Ectodermal cell (in vitro differentiated cells): Measurements from ENCODE around the gene WAPL.
"Not testable (repeated sequence)": the region's sequence is repeated elsewhere in the genome, so short reads cannot be mapped to it uniquely, and the experiment has no call there.

Experiments
- H3K27ac ChIP-seq: 2 replicates; pipeline ENCODE4 v1.7.0; 2013; ENCODE audit warnings: mild to moderate bottlenecking, low read depth, low read length; ENCODE audit not compliant: insufficient read depth, poor library complexity, severe bottlenecking
- H3K27me3 ChIP-seq: 2 replicates; pipeline ENCODE4 v1.7.0; 2013; ENCODE audit warnings: mild to moderate bottlenecking, low read length; ENCODE audit not compliant: insufficient read depth, control insufficient read depth, poor library complexity, severe bottlenecking
- H3K36me3 ChIP-seq: one replicate; pipeline ENCODE4 v1.7.0; 2013; ENCODE audit warnings: low read length; ENCODE audit not compliant: control insufficient read depth, insufficient read depth
- H3K4me1 ChIP-seq: one replicate; pipeline ENCODE4 v1.7.0; 2013; ENCODE audit warnings: low read length; ENCODE audit not compliant: control insufficient read depth, insufficient read depth
- H3K4me3 ChIP-seq: 2 replicates; pipeline ENCODE4 v1.7.0; 2013; ENCODE audit warnings: low read depth, low read length, control low read depth; ENCODE audit not compliant: insufficient read depth
- H3K9me3 ChIP-seq: 2 replicates; pipeline ENCODE4 v1.7.0; 2013; ENCODE audit warnings: mild to moderate bottlenecking, low read length, moderate library complexity; ENCODE audit not compliant: control insufficient read depth
- WGBS, 2 experiments: methylation state at CpG; one replicate each; pipeline ENCODE4 v1.1.7; 2013; ENCODE audit warnings: missing lambda C conversion rate in 2 of 2; 5-methylcytosine and 5-hydroxymethylcytosine counted together

Gene WAPL

DNA sequence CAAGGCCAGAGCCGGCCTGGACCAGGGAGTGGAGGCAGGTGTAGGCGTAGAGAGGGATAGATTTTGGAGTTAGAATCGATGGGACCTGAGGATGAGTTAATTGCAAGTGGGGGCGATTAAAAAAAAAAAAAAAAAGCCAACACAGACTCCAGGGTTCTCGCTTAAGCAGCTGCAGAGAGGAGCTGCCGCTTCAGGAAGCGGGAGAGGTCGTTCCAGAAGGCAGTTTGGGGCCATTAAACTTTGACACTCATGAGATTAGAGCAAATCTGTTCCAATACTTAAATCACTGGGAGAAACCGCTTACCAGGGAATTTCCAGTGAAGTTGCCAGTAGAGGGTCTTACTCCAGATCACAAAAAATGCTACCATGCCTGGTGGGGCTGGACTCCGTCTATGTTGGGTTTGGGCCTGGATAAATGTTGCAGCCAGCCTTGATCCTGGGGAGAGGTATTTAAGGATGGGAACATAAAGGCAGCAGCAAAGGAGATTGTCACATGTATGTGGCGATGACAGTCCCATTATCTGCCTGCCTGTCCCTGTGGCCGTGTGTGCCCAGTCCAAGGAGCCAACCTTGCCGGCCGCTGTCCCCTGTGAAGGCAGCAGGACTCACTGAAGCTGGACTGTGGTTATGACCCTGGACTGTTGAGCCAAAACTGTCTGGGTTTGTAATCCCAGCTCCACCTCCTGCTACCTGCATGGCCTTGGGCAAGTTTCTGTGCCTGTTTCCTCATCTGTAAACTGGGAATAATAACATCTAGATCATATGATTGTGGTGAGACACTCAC is 131.1 kb downstream of the WAPL start:
- WGBS, 2 experiments = 80% methylated on average over 14 of the region's 14 CpGs
- no peaks in the 10 kb centered on the region for H3K9me3 ChIP-seq
- no peaks in the 10 kb centered on the region for H3K36me3 ChIP-seq
- peaks cover 48% of the 10 kb centered on the region for H3K27me3 ChIP-seq
- no peak overlapping the region for H3K4me3 ChIP-seq
- H3K4me1 ChIP-seq = peaks cover 11% of the 10 kb centered on the region
- H3K27ac ChIP-seq = no peak overlapping the region

- Histone ChIP-seq H3K27ac (no peak overlapping the region), H3K4me1 (peaks cover 11% of the 10 kb centered on the region), H3K4me3 (peak overlapping the region; percentile 40), H3K27me3 (peaks cover 48% of the 10 kb centered on the region), H3K36me3 (no peaks in the 10 kb centered on the region), H3K9me3 (no peaks in the 10 kb centered on the region)
- 2% methylated on average over 53 of the region's 53 CpGs for WGBS, 2 experiments
Observed at GRCh38 chr10:86389441-86390193, 132.0 kb downstream of the WAPL start.

DNA sequence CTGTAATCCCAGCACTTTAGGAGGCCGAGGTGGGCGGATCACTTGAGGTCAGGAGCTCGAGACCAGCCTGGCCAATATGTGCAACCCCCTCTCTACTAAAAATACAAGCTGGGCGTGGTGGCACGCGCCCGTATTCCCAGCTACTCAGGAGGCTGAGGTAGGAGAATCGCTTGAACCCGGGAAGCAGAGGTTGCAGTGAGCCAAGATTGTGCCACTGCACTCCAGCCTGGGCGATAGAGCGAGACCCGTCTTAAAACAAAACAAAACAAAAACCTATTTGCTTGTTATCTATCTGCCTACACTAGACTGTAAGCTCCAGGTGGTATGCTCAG is 132.5 kb downstream of the WAPL start:
- peak overlapping the region; percentile 40 for H3K4me3 ChIP-seq
- 83 to 85% methylated on average over 12 of the region's 12 CpGs for WGBS, 2 experiments
- not testable (repeated sequence) for H3K27ac ChIP-seq, H3K9me3 ChIP-seq, H3K36me3 ChIP-seq
- H3K27me3 ChIP-seq = peaks cover 48% of the 10 kb centered on the region
- H3K4me1 ChIP-seq = peaks cover 11% of the 10 kb centered on the region

DNA sequence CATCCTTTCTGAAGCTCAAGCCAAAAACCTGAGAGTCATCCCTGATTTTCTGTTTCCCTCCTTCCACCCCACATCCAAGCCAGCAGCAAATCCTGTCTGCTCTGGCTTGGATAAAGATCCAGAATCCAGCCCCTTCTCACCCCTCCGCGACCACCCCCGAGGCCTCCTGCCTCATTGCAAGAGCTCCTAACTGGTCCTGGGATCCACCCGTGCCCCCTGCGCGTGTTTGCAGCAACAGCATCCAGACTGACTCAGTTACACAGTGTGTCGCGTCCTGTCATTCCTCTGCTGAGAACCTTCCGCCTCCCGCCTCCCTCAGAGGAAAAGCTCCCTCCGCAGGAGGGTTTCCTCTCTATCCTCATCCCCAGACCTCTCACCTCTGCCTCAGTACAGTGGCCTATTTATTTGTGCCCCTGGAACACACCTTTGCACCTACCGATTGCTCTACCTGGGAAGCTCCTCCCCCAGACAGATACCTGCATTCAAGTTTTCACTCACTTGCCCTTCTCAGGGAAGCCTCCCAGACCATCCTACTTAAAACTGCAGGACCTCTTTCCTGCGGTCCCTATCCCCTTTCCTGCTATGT is 133.4 kb downstream of the WAPL start:
- Histone ChIP-seq H3K27ac (no peak overlapping the region), H3K4me1 (peaks cover 11% of the 10 kb centered on the region), H3K36me3 (no peaks in the 10 kb centered on the region), H3K4me3 (no peak overlapping the region), H3K27me3 (peaks cover 48% of the 10 kb centered on the region), H3K9me3 (no peaks in the 10 kb centered on the region)
- 67 to 68% methylated on average over 13 of the region's 13 CpGs for WGBS, 2 experiments

GRCh38 chr10:86387178-86387794 is 134.3 kb downstream of the WAPL start:
- H3K4me1 ChIP-seq = peaks cover 11% of the 10 kb centered on the region
- 37 to 44% methylated on average over 7 of the region's 7 CpGs for WGBS, 2 experiments

GRCh38 chr10:86385806-86386205 is 135.8 kb downstream of the WAPL start:
- WGBS, 2 experiments = 92 to 93% methylated on average over 2 to 3 of the region's 3 CpGs
- Histone ChIP-seq H3K9me3 (no peaks in the 10 kb centered on the region), H3K27ac (no peak overlapping the region), H3K4me1 (peaks cover 11% of the 10 kb centered on the region), H3K36me3 (no peaks in the 10 kb centered on the region), H3K4me3 (no peak overlapping the region), H3K27me3 (peaks cover 36% of the 10 kb centered on the region)

More at GRCh38 chr10:86387178-86387794, 134.3 kb downstream of the WAPL start:
- Histone ChIP-seq H3K36me3 (no peaks in the 10 kb centered on the region), H3K9me3 (no peaks in the 10 kb centered on the region), H3K27me3 (peaks cover 48% of the 10 kb centered on the region), H3K27ac (no peak overlapping the region), H3K4me3 (no peak overlapping the region)
